Activated effector memory CD4-positive, alpha-beta T cell treated with Interleukin-2 at 50 U/mL for 16 hours (primary cell): ENCODE measurements around the gene CARD8.

ENCODE experiments used
- DNase-seq: peaks from one replicate; pipeline ENCODE4 v3.0.0-alpha.2; 2020

Gene CARD8

DNA sequence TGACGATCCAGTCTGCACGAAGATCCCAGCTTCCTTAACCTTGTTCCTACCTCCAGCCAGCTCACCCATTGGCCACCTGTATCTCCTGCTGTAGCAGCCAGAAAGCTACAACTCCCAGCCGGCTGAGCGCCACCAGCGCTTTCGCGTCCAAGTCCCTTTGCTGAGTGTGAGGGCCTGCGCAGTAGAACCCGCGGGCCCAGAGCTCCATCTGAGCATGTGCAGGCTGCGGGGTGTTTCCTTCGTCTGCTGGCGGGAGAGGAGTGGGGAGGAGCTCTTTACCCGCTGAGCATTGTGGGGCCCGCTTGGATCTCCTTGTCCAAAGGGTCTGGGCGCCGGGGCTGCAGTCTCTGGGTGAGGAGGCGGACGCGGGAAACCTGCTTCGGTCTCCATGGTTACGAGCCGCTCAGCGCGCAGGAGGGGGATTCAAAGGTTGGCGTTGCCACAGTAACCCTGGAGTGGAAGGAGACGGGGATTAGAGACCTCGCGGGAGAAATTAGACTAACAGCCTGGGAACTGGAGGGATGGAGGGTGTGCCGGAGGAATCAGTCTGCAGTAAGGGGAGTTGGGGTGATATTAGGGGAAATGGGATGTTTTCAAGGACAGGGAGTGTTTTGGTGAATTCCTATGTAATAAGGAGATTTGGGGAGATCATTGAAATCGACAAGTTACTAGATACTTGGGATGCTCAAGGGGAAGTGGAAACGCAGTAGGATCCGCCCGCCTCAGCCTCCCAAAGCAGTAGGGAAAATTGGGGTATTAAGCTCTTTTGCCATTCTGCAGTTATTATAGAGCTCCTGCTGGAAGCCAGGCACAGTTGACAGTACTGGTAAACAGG, 51.7 kb downstream of the CARD8 start:
- peak; percentile 89 for DNase-seq

DNA sequence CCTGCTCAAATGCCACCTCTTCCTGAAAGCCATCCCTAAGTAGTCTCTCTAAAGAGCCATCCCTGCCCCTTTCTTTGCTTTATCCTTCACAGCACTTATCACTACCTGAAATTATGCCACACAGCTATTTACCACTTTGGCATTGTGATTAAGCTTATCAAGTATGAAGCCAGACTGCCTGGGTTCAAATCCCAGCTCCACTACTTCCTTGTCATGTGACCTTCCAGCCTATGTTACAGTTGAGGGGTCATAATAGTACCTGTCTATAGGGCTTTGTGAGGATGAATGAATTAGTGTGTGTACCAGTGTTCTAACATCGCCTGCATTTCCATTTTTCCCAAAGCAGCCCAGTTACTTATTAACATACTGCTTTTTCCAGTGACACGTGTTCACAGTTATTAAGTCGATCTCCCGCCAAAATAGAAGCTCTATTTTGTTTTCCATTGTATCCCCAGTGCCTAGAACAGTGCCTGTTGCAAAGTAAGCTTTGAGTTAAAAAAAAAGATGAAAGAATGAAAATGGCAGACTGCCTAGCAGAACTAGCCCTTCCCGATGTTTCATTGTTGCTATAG, 52.4 kb downstream of the CARD8 start:
- no peak for DNase-seq

DNA sequence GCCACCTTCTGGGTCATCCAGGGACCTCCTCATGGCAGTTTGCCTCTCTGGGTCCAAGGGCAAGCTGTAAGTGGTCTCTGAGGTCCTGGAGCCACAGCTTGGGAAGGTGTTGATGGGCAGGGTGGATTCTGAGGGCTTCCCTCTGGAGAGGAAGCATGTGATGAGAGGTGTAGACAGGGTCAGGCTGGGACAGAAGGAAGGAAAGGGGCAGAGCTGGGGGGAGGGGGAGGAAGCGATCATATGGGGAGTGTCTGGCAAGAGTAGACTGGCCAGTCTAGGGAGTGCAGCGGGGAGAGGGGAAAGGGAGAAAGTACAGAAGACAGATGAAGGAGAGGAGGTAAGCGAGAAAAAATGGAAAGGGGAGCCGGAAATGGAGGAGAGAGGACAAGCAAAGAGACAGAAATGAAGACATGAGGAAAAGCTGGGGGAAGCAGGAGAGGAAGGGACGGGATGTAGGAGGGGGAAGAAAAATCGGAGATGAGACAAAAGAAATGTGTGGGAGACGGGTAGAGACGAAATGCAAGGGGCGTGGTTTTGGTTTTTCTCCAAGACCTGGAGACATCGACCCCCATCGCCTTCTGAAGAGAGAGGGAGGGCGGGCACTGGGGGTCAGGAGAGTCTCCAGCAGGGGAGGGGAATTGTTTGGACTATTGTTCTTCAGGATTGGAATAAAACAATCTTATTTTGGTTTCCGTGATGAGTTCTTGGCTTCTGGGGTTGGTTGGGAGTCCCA, 58.6 kb downstream of the CARD8 start:
- no peak for DNase-seq

DNA sequence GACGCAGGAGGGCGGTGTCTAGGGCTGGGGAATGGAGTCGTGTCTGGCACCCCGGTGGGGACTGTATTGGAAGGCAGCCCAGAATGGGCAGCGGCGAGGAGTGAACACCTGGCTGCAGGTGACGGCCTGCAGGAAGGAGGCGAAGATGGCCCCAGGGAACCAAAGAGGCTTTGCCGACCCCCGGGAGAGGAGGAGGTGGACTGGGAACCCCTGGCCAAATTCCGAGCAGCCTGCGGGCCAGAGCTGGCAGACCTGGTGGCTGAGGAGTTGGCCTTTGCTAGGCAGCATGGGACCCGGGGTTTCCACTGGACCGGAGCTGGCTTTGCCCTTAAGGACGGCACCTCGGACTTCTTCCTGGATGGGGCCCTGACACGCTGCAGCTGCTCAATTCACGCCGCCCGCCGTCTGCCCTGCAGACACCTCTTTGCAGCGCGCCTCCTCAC, 59.4 kb downstream of the CARD8 start:
- DNase-seq: no peak

DNA sequence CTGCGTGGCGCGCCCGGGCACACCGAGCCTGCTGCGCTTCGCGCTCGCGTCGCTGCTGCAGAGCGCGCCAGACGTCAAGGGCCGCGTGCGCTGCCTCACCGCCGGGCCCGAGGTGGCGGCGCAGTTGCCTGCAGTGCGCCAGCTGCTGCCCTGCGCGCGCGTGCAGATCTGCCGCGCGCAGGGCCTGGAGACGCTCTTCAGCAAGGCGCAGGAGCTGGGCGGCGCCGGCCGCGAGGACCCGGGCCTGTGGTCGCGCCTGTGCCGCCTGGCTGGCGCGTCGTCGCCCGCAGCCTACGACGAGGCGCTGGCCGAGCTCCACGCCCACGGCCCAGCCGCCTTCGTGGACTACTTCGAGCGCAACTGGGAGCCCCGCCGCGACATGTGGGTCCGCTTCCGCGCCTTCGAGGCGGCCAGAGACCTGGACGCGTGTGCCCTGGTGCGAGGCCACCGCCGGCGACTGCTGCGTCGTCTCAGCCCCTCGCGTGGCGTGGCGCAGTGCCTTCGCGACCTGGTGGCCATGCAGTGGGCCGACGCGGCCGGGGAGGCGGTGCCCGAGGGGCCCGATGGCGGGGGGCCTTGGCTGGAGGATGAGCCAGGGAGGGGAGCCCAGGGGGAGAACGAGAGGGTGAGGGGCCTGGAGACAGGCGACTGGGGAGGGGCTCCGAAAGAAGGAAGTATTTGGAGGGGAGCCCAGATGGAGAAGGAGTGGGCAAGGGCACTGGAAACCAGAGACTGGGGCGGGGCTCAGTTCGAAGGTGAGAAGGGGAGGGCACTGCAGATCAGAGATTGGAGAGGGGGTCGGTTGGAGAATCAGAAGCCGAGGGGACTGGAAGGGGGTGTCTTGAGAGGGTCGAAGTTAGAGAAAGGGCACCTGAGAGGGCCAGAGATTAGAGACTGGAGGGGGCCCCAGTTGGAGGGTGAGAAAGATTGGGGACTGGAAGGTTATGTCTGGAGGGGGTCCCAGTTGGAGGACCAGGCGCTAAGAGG, 60.6 kb downstream of the CARD8 start:
- no peak for DNase-seq

DNA sequence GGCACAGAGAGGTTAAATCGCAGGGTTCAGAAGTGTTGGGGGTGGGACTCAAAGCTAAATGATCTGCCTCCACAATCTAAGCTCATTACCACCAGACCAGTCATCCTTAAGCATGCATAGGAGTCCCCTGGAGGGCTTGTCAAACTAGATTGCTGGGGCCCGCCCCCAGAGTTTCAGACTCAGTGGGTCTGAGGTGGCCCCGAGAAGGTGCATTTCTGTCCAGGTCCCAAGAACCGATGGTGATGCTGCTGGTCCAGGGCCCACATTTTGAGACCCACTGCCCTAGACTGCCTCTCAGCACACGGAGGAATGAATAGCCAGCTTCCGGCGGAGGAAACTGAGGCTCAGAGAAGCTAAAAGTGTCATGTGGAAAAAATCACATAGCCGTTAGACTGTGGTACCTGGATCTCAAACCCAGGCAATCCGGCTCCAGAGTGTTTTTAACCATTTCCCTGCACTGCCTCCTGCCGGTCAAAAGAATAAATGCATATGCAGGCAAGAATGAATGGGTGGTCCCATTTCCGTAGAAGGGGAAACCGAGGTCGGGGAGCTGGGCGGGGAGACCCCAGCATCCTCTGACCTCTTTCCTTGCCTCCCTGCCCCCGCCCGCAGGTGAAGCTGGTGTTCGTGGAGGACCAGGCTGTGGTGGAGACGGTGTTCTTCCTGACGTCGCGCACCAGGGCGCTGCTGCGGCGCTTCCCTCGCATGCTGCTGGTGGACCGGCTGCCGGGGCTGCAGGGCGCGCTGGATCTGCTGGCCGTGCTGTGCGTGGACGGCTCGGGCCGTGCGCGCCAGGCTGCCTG, 61.5 kb downstream of the CARD8 start:
- DNase-seq: no peak

DNA sequence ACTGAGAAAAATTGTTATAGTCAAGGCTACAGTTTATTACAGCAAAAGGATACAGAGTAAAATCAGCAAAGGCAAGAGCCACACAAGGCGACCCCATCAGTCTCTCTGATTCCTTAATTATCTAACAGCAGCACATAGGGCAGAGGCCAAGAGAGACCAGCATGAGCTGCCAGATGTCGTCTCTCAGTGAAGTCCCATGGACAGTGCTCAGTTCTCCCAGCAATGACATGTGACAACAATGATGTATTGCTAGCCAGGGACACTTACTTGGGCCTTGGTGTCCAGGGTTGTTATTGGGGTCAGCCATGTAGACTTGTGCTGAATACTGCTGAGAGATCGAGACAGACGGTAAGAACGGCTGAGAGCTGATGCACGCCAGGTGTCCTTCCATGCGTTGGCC, 63.0 kb downstream of the CARD8 start:
- DNase-seq: no peak

DNA sequence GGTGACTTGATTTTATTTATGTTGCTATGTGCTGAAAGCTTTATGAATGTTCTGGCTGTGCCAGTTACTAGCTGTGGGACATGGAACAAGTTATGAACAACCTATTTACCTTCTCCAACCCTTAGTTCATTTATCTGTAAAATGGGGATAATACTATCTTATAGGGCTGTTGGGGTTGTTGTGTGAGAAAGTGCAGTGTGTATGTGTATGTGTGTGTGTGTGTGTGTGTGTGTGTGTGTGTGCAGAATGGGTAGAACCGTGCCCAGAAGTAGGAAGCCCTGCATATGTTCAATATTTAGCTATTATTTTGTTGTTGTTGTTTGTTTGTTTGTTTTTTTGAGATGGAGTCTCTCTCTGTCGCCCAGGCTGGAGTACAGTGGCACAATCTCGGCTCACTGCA, 64.8 kb downstream of the CARD8 start:
- no peak for DNase-seq

DNA sequence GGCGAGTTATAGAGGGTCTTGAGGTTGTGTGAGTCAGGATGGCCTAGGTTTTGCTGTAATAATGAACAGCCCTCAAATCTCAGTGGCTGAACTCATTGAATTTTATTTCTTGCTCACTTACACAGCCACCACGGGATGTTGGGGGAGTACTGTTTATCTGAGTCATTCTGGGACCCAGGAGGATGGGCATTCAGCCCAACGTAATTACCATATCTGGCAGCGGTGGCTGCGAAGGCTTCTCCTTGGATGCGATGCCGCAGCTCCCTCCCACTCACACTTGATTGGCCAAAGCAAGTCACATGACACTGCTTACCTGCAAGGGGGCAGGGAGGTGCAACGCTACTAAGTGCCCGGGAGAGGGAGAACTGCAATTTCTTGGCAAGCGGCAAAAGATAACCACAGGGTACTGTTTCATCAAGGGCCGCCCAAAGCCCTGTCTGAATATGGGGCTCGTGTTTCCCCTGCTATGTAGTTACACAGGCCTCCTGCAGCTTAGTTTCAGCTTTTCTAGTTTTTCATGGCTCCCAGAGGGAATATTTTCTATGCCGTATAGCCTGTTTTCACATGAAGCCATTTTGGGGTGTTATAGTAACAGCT, 65.3 kb downstream of the CARD8 start:
- peak; percentile 63 for DNase-seq

DNA sequence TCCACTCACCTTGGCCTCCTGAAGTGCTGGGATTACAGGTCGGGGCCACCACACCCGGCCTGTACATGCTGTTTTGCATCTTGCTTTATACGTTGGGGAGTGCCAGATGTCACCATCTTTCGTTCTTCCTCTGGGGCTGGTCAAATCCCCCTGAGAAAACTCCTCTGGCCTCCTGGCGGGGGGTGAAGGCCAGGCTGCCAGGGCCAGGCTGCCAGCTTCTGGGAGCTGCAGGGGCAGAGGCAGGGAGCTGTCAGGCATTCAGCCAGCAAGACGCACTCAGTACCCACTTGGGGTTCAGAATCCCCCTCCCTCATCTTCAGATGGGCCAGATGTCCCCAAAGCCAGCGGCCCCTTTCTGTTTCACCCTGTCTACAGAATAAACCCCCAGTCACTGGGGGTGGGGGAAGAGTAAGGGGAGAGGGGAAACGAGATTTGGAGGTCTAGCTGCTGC, 69.1 kb downstream of the CARD8 start:
- no peak for DNase-seq

DNA sequence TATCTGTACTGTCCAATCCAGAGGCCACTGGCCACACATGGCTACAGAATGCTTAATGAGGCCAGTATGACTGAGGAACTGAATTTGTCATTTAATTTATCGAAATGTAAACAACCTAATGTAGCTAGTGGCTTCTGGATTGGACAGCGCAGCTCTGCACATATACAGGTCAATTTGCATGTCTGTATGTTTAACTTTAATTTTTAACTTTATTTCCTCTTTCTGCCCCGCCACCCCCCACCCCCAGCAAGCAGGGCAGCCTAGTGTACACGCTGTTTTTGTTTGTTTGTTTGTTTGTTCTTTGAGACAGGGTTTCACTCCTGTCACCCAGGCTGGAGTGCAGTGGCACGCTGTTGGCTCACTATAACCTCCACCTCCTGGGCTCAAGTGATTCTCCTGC, 69.7 kb downstream of the CARD8 start:
- DNase-seq: no peak

DNA sequence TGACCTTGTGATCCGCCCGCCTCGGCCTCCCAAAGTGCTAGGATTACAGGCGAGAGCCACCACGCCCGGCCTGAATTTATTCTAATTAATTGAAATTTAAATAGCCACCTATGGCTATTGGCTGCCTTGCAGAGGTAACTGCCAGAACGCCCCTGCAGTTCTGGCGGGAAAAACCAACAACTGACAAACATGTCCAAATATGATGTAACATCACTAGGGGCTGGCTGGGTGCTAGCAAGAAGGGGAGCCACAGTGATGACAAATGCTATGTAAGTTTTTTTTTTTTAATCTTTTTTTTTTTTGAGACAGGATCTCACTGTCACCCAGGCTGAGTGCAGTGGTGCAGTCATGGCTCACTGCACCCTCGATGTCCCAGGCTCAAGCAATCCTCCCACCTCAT, 72.4 kb downstream of the CARD8 start:
- no peak for DNase-seq

DNA sequence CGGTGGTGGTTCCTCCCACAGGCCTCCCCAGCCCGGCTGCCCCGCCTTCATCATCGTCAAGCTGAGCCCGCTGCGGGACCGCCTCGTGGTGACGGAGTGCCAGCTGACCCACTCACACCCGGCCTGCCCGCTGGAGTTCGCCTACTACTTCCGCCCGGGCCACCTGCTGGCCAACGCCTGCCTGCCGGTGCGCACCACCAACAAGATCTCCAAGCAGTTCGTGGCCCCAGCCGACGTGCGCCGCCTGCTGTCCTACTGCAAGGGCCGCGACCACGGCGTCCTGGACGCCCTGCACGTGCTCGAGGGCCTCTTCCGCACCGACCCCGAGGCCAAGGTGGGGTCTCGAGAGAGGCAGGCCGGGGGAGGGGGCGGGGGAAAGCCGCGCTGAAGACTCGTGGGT, 73.3 kb downstream of the CARD8 start:
- no peak for DNase-seq

DNA sequence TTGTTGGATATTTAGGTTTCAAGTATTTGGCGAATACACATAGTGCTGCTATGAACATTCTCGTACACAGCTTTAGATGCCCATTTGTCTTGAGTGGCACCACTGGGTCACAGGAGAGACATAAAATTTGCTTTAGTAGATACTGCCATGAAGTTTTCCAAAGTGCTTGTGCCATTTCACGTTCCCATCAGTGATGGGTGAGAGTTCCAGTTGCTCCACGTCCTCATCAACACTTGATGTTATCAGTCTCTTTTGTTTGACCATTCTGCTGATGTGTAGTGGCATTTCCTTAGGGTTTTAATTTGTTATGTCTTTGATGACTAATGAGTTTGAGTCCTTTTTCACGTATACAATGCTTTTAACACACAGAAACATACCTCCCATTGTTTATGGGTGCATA, 74.2 kb downstream of the CARD8 start:
- DNase-seq: no peak

DNA sequence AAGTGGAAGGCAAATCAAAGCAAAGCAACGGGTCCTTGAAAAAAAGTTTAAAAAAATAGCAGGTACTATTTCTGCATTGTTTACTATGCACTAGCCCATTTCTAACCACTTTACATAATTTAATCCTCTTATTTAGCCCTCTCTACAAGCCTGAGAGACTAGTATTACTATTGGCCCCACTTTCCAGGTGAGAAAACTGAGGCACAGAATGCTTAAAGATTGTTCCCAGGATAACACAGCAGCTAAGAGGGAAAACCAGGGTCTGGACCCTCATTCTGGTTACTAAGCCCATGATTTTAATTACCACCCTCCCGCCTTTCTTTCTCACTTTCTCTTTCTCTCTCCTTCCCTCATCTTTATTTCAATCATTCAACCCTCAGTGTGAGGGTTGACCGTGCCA, 79.5 kb downstream of the CARD8 start:
- DNase-seq: no peak

DNA sequence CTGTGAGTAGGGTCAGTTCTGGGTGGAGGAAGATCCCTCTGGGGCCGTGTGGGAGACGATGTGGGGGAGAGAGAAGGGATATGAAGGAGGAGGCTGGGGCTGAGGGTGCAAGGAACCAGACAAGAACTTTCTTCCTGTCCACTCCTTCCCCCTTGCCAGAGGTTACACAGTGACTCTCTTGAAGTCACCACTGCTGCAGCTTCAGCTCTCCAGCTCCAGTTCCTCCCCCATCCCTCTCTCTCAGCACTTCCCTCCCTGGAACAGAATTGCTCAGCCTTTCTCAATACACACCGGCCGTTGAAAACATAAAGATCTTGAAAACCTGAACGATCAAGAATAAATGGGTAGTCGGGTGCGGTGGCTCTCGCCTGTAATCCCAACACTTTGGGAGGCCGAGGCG, 80.1 kb downstream of the CARD8 start:
- no peak for DNase-seq

DNA sequence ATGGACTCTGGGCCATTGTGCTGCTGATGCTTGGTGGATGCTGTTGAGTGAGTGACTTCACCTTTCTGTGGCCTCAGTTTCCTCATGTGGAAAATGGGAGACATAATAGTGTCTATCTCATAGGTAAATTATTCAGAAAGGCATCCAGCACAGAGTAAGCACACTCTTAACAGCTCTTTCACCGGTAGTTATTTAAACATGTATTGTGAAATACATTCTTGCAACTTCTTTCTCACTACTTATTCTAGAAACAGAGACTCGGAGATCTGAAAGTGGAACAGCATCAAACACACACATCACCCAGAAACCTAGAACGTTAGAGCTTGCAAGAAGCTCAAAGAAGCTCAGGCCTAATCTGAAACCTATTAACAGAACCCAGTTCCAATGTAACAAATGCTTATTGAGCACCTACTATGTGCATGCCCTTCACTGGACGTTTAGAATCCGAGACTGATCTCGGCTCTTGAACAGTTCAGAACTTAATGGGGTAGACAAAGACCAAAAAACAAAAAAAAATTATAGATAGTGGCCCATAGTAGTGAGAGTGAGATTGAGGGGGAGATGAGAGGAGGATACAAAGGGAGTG, 81.2 kb downstream of the CARD8 start:
- no peak for DNase-seq

DNA sequence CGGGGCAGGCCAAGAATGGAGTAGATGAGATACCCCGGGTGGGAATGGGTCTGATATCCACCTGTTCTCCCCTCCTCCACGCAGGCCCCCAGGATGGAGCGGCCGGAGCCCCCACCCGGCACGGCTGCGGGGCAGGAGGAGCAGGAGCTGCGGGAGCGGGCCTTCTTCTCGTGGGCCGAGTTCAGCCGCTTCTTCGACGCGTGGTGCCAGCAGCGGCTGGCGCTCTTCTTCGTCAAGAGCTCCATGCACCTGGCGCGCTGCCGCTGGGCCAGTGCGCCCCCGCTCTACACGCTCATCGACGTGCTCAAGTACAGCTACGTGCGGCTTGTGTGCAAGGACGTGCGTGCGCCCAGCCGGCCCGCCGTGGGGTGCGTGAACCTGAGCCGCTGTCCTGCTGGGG, 84.0 kb downstream of the CARD8 start:
- no peak for DNase-seq

DNA sequence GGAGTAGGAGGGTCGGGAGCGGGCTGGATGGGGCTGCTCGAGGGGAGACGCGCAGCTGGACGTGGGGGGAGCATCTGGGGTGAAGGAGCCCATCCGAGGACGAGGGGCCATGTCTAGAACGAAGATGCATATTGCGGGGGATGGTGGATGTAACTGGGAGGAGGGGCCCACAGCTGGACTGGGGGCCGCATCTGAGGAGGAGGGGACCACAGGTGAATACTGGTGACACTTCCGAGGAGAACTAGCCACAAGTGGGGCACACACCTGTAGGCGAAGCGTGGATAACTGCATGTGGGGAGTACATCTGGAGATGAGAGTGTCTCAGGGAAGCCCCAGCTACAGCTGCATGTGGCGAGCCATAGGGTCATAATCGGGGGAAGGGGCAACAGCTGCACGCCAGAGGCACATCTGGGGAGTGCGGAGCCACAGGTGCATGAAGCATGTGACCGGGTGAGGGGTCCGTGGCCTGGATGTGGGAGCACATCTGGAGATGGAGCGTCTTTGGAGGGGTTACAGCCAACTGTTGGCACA, 84.8 kb downstream of the CARD8 start:
- no peak for DNase-seq

DNA sequence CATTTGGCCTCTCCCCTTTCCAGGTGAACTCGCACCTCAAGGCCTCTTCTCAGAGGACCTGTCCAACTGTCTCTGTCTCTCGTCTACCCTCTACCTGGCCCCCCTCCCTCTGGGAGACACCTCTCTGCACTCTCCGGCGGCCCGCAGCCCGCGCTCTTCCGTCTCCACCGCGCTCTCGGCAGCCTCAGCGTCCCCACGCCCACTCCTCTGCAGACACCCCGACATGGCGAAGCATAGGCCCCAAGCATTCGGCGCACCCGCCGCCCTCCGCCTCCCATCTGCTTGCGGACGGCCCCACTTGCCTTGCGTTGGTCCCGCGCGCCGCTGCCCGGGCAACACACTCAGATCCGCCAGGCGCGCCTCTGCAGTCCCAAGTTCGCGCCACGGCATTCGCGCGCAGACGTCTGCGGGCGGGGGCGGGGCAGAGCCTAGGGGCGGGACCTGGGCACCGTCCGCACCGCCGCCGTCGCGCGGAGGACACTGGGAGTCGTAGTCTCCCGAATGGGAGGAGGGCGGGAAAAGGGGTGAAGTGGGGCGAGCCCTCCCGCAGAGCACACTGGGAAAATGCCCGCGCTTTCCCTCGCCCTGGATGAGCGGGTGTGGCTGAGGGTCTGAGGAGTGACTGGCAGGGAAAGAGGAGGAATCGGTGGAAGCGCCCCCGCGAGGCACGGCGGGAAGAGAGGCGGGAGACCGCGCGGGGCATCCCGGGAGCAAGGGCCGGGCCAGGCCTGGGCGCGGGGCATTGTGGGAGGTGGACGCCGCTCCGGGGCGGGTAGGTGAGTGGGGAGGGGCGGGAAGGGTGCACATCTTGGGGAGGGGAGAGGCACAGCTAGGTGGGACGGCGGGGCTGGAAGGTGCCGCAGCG, 85.5 kb downstream of the CARD8 start, which contains the start of the genes LIG1 and ZSWIM9:
TSS of gene LIG1 (minus strand) at position 406 of the 865 bp plus-strand sequence. CDS start 4,778 bp downstream, outside the sequence.
TSS of gene ZSWIM9 (plus strand) at position 742 of the 865 bp plus-strand sequence. CDS start 1,123 bp downstream, outside the sequence.
- peak; percentile 89 for DNase-seq
